GM13977 (cell line): ENCODE data around the gene GHRHR.

Source experiments
- DNase-seq: peaks from one replicate; pipeline ENCODE4 v3.0.0; 2012; ENCODE audit warnings: low spot score
- CTCF ChIP-seq: IDR thresholded peaks from 2 replicates; pipeline ENCODE4 v1.5.1; 2012; ENCODE audit warnings: mild to moderate bottlenecking, control low read depth; ENCODE audit not compliant: insufficient read depth; ENCODE audit errors: extremely low read depth, missing control alignments
- in situ Hi-C: fragments of 300-500 bp; cut with MboI; formaldehyde crosslinking; loops from one replicate; pipeline ENCODE4 v1.12.0; 2022; ENCODE audit warnings: low sequenced_read_pairs, low pct_unique_long_range_greater_than_20kb, mixed read lengths, inconsistent platforms; ENCODE audit not compliant: unreplicated experiment

GHRHR gene

DNA sequence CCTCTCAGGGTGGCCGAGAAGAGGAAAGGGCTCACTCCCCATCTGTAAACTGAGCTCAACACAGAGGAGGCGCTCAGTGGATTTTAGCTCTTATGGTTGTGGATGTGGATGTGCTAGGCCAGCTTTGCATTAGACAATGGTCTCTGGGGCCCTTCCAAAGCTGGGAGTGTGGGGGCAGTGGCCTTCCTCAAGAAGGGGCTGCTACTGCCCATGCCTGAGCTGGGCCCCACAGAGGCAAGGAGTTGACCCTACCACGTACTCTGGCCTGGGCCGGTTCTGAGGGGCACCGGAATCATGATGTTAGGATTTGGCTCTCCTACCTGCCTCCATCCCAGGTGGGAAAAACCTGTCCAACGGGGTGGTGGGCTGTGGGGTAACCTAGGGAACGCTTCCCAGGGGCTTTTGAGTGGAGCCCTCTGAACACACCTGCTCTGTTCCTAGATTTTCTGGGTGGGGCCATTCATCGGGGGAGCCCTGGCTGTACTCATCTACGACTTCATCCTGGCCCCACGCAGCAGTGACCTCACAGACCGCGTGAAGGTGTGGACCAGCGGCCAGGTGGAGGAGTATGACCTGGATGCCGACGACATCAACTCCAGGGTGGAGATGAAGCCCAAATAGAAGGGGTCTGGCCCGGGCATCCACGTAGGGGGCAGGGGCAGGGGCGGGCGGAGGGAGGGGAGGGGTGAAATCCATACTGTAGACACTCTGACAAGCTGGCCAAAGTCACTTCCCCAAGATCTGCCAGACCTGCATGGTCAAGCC, 40.6 kb upstream of the GHRHR start:
- TF ChIP-seq CTCF: no peak
- no peak for DNase-seq
- in situ Hi-C loops: no loop called here

DNA sequence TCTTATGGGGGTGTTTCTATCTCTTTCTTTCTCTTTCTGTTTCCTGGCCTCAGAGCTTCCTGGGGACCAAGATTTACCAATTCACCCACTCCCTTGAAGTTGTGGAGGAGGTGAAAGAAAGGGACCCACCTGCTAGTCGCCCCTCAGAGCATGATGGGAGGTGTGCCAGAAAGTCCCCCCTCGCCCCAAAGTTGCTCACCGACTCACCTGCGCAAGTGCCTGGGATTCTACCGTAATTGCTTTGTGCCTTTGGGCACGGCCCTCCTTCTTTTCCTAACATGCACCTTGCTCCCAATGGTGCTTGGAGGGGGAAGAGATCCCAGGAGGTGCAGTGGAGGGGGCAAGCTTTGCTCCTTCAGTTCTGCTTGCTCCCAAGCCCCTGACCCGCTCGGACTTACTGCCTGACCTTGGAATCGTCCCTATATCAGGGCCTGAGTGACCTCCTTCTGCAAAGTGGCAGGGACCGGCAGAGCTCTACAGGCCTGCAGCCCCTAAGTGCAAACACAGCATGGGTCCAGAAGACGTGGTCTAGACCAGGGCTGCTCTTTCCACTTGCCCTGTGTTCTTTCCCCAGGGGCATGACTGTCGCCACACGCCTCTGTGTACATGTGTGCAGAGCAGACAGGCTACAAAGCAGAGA, 39.9 kb upstream of the GHRHR start:
- TF ChIP-seq CTCF: no peak
- in situ Hi-C loops: no loop called here
- DNase-seq: no peak

- in situ Hi-C loops: no loop called here
- TF ChIP-seq CTCF: no peak
Measured at GRCh38 chr7:30924624-30925023, 39.1 kb upstream of the GHRHR start.

DNA sequence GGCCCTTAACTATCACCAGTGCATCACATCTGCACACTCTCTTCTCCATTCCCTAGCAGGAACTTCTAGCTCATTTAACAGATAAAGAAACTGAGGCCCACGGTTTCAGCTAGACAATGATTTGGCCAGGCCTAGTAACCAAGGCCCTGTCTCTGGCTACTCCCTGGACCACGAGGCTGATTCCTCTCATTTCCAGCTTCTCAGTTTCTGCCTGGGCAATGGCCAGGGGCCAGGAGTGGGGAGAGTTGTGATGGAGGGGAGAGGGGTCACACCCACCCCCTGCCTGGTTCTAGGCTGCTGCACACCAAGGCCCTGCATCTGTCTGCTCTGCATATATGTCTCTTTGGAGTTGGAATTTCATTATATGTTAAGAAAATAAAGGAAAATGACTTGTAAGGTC, 38.6 kb upstream of the GHRHR start:
- in situ Hi-C loops: no loop called here
- TF ChIP-seq CTCF: no peak
- no peak for DNase-seq

More at GRCh38 chr7:30924624-30925023, 39.1 kb upstream of the GHRHR start:
- no peak for DNase-seq

DNA sequence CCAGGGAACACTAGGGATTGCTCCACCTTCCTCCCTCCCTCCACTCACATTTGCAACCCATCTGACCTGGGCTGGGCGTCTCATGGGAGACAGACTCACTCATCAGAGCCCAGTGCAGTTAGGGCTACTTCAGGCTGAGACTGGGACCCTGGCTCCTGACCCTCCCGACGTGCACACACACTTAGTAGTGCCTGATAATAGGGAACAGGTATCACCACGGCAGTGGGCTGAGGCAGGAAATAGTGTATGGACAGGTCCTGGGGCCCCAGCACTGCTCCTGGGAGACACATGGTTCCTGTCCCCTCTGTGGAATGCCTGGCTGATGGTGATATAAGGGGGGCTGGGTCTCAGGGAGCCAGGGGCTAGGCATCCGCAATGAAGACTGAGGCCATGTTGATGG, 37.8 kb upstream of the GHRHR start:
- in situ Hi-C loops: no loop called here
- TF ChIP-seq CTCF: no peak
- no peak for DNase-seq

DNA sequence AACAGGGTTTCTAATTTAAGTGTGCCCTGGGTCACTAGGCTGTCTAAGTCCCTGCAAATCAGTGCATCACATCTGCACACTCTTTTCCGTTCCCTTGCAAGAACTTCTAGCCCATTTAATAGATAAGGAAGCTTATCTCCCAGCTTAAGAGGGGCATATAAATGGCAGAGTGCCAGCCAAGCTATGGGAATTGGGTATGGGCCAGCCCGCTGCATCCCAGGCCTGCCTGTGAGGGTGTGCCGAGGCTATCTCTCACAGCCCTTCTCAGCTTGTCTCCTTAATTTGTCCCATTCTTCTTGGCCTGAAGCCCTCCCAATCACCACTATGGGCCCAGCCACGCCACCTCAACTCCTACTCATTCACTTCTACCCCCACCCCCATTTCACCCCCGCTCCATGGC, 37.4 kb upstream of the GHRHR start:
- in situ Hi-C loops: no loop called here
- no peak for TF ChIP-seq CTCF
- no peak for DNase-seq

- in situ Hi-C loops: no loop called here
- DNase-seq: no peak
- no peak for TF ChIP-seq CTCF
Measured at GRCh38 chr7:30927040-30927439, 36.7 kb upstream of the GHRHR start.
